ENCODE measurements around the gene DNAJB12.
"Not testable (repeated sequence)": the region's sequence is repeated elsewhere in the genome, so short reads cannot be mapped to it uniquely, and the experiment has no call there.

Gene DNAJB12

GRCh38 chr10:72353028-72353964 is 1.4 kb downstream of the DNAJB12 start:
- DNase-seq: no peak

GRCh38 chr10:72351479-72351878 is 3.2 kb downstream of the DNAJB12 start:
- no peak for DNase-seq

- DNase-seq: no peak
These were observed 5.3 kb downstream of the DNAJB12 start for GRCh38 chr10:72349438-72349837.

- DNase-seq: no peak
These were observed 6.4 kb downstream of the DNAJB12 start for GRCh38 chr10:72348282-72348681.

GRCh38 chr10:72346117-72346516 is 8.6 kb downstream of the DNAJB12 start:
- DNase-seq: not testable (repeated sequence)

GRCh38 chr10:72344932-72345331 is 9.8 kb downstream of the DNAJB12 start:
- peak; percentile 53 for DNase-seq

GRCh38 chr10:72342911-72343310 is 11.8 kb downstream of the DNAJB12 start:
- DNase-seq: no peak

GRCh38 chr10:72340510-72341261 is 14.0 kb downstream of the DNAJB12 start:
- peak; percentile 83 for DNase-seq

GRCh38 chr10:72338180-72338579 is 16.5 kb downstream of the DNAJB12 start:
- DNase-seq: no peak

GRCh38 chr10:72337722-72338121 is 17.0 kb downstream of the DNAJB12 start:
- DNase-seq: no peak

- peak; percentile 71 for DNase-seq
These were observed 17.6 kb downstream of the DNAJB12 start for GRCh38 chr10:72337039-72337629.

- DNase-seq: no peak
These were observed 18.3 kb downstream of the DNAJB12 start for GRCh38 chr10:72336259-72337038.

- DNase-seq: peak; percentile 67
These were observed 19.1 kb downstream of the DNAJB12 start for GRCh38 chr10:72335394-72336258.

GRCh38 chr10:72334825-72335393 is 19.8 kb downstream of the DNAJB12 start:
- DNase-seq: peak; percentile 95

GRCh38 chr10:72334196-72334824 is 20.4 kb downstream of the DNAJB12 start:
- DNase-seq: no peak

GRCh38 chr10:72333112-72334015 is 21.4 kb downstream of the DNAJB12 start:
- DNase-seq: peak; percentile 57

- no peak for DNase-seq
These were observed 22.2 kb downstream of the DNAJB12 start for GRCh38 chr10:72332423-72333111.

GRCh38 chr10:72331575-72332422 is 22.9 kb downstream of the DNAJB12 start:
- peak; percentile 97 for DNase-seq

Measured in activated CD4-positive, alpha-beta T cell treated with anti-CD3 and anti-CD28 coated beads, Interleukin-10, Interleukin-2, amounts not matched to agents 100 ng/mL and 50 ng/mL, durations not matched to agents 16 hours and 8 hours (primary cell).